PC-9 (cell line): Measurements from ENCODE around the gene PSMB2.
"Not testable (repeated sequence)": the region's sequence is repeated elsewhere in the genome, so short reads cannot be mapped to it uniquely, and the experiment has no call there.

Source experiments
- EZH2 ChIP-seq: fragments of 200-600 bp; sonication (generic); IDR thresholded peaks from 2 replicates; pipeline ENCODE4 v1.8.0; 2017; ENCODE audit warnings: antibody characterized with exemption, low read depth
- TF ChIP-seq, protein P1 (sequence below): fragments of 200-600 bp; sonication (generic); conservative IDR thresholded peaks from 2 replicates; pipeline ENCODE4 v1.6.1; 2017; ENCODE audit warnings: mixed run types, antibody characterized with exemption, mild to moderate bottlenecking, moderate library complexity

- TF ChIP-seq, protein P1, sequence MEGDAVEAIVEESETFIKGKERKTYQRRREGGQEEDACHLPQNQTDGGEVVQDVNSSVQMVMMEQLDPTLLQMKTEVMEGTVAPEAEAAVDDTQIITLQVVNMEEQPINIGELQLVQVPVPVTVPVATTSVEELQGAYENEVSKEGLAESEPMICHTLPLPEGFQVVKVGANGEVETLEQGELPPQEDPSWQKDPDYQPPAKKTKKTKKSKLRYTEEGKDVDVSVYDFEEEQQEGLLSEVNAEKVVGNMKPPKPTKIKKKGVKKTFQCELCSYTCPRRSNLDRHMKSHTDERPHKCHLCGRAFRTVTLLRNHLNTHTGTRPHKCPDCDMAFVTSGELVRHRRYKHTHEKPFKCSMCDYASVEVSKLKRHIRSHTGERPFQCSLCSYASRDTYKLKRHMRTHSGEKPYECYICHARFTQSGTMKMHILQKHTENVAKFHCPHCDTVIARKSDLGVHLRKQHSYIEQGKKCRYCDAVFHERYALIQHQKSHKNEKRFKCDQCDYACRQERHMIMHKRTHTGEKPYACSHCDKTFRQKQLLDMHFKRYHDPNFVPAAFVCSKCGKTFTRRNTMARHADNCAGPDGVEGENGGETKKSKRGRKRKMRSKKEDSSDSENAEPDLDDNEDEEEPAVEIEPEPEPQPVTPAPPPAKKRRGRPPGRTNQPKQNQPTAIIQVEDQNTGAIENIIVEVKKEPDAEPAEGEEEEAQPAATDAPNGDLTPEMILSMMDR, result not testable (repeated sequence)
- not testable (repeated sequence) for TF ChIP-seq EZH2
Observed at GRCh38 chr1:35690103-35690502, 48.8 kb upstream of the PSMB2 start.
